ENCODE data around the gene ZNF502. TPM values are rescaled to one million over a fixed set of nuclear protein-coding genes. Genes with fewer than 3 reads are reported as not detected.
A peak's percentile ranks its signal among the peaks of the same experiment; 100 is the strongest.

The ZNF502 gene
- polyA plus RNA-seq, 2 donors, result 1.9 to 2.2 TPM

- H3K4me3 ChIP-seq (ENCODE audit: low read depth in 1 of 2, low read length in 2 of 2), result peak overlapping the region; percentile 60 to 92
- H3K4me1 ChIP-seq (ENCODE audit: control insufficient read depth in 2 of 2, insufficient read depth in 2 of 2, low read length in 1 of 2), result no peaks in the 10 kb centered on the region
- H3K27me3 ChIP-seq (ENCODE audit: control insufficient read depth in 1 of 2, insufficient read depth in 2 of 2, low read length in 2 of 2), result no peaks in the 10 kb centered on the region
- H3K9me3 ChIP-seq (ENCODE audit: control insufficient read depth in 2 of 2, insufficient read depth in 1 of 2, low read depth in 1 of 2, low read length in 1 of 2), result peaks cover 0 to 1% of the 10 kb centered on the region in 2 donors
- 2 to 3% methylated on average over 9 of the region's 9 CpGs for WGBS, 2 donors
- no peaks in the 10 kb centered on the region for H3K36me3 ChIP-seq (ENCODE audit: control insufficient read depth in 2 of 2, insufficient read depth in 2 of 2, low read length in 1 of 2)
- peak overlapping the region in 1 of 2 donors; percentile 44 for H3K27ac ChIP-seq (ENCODE audit: low read depth in 2 of 2, low read length in 1 of 2)
Measured at GRCh38 chr3:44762170-44762677, 49.8 kb downstream of the ZNF502 start.

GRCh38 chr3:44762690-44763089, 50.2 kb downstream of the ZNF502 start:
- 23 to 25% methylated on average over 5 of the region's 5 CpGs for WGBS, 2 donors
- Histone ChIP-seq H3K4me1 (ENCODE audit: control insufficient read depth in 2 of 2, insufficient read depth in 2 of 2, low read length in 1 of 2) (no peaks in the 10 kb centered on the region), H3K27ac (ENCODE audit: low read depth in 2 of 2, low read length in 1 of 2) (no peak overlapping the region), H3K4me3 (ENCODE audit: low read depth in 1 of 2, low read length in 2 of 2) (peak overlapping the region in 1 of 2 donors; percentile 92), H3K9me3 (ENCODE audit: control insufficient read depth in 2 of 2, insufficient read depth in 1 of 2, low read depth in 1 of 2, low read length in 1 of 2) (no peaks in the 10 kb centered on the region), H3K27me3 (ENCODE audit: control insufficient read depth in 1 of 2, insufficient read depth in 2 of 2, low read length in 2 of 2) (no peaks in the 10 kb centered on the region), H3K36me3 (ENCODE audit: control insufficient read depth in 2 of 2, insufficient read depth in 2 of 2, low read length in 1 of 2) (no peaks in the 10 kb centered on the region)

- Histone ChIP-seq H3K9me3 (ENCODE audit: control insufficient read depth in 2 of 2, insufficient read depth in 1 of 2, low read depth in 1 of 2, low read length in 1 of 2) (peaks cover 0 to 2% of the 10 kb centered on the region in 2 donors), H3K4me3 (ENCODE audit: low read depth in 1 of 2, low read length in 2 of 2) (no peak overlapping the region), H3K4me1 (ENCODE audit: control insufficient read depth in 2 of 2, insufficient read depth in 2 of 2, low read length in 1 of 2) (no peaks in the 10 kb centered on the region), H3K36me3 (ENCODE audit: control insufficient read depth in 2 of 2, insufficient read depth in 2 of 2, low read length in 1 of 2) (no peaks in the 10 kb centered on the region), H3K27ac (ENCODE audit: low read depth in 2 of 2, low read length in 1 of 2) (no peak overlapping the region), H3K27me3 (ENCODE audit: control insufficient read depth in 1 of 2, insufficient read depth in 2 of 2, low read length in 2 of 2) (no peaks in the 10 kb centered on the region)
Measured at GRCh38 chr3:44764248-44764647, 51.8 kb downstream of the ZNF502 start.

GRCh38 chr3:44771424-44772098, 59.1 kb downstream of the ZNF502 start:
- H3K9me3 ChIP-seq (ENCODE audit: control insufficient read depth in 2 of 2, insufficient read depth in 1 of 2, low read depth in 1 of 2, low read length in 1 of 2), result peaks cover 0 to 5% of the 10 kb centered on the region in 2 donors
- H3K4me3 ChIP-seq (ENCODE audit: low read depth in 1 of 2, low read length in 2 of 2), result no peak overlapping the region
- 94 to 98% methylated on average over 1 of the region's 1 CpG for WGBS, 2 donors
- H3K4me1 ChIP-seq (ENCODE audit: control insufficient read depth in 2 of 2, insufficient read depth in 2 of 2, low read length in 1 of 2), result no peaks in the 10 kb centered on the region
- H3K27me3 ChIP-seq (ENCODE audit: control insufficient read depth in 1 of 2, insufficient read depth in 2 of 2, low read length in 2 of 2), result no peaks in the 10 kb centered on the region
- H3K36me3 ChIP-seq (ENCODE audit: control insufficient read depth in 2 of 2, insufficient read depth in 2 of 2, low read length in 1 of 2), result no peaks in the 10 kb centered on the region
- H3K27ac ChIP-seq (ENCODE audit: low read depth in 2 of 2, low read length in 1 of 2), result no peak overlapping the region

GRCh38 chr3:44772099-44772442, 59.6 kb downstream of the ZNF502 start:
- no peaks in the 10 kb centered on the region for H3K36me3 ChIP-seq (ENCODE audit: control insufficient read depth in 2 of 2, insufficient read depth in 2 of 2, low read length in 1 of 2)
- WGBS, 2 donors, result 95 to 96% methylated on average over 1 of the region's 1 CpG
- no peak overlapping the region for H3K4me3 ChIP-seq (ENCODE audit: low read depth in 1 of 2, low read length in 2 of 2)
- H3K27ac ChIP-seq (ENCODE audit: low read depth in 2 of 2, low read length in 1 of 2), result no peak overlapping the region
- H3K4me1 ChIP-seq (ENCODE audit: control insufficient read depth in 2 of 2, insufficient read depth in 2 of 2, low read length in 1 of 2), result no peaks in the 10 kb centered on the region
- no peaks in the 10 kb centered on the region for H3K27me3 ChIP-seq (ENCODE audit: control insufficient read depth in 1 of 2, insufficient read depth in 2 of 2, low read length in 2 of 2)
- peaks cover 0 to 5% of the 10 kb centered on the region in 2 donors for H3K9me3 ChIP-seq (ENCODE audit: control insufficient read depth in 2 of 2, insufficient read depth in 1 of 2, low read depth in 1 of 2, low read length in 1 of 2)

Other genes starting within 250 kb of the ZNF502 start
- gene ZNF445, start 235.0 kb upstream of the ZNF502 start, polyA plus RNA-seq, result 1 to 10 TPM; 1.4 to 3.2 TPM
- gene ZKSCAN7, start 157.5 kb upstream of the ZNF502 start, polyA plus RNA-seq, result under 1 TPM; 0.56 to 0.81 TPM
- gene ZNF660, start 127.7 kb upstream of the ZNF502 start, polyA plus RNA-seq, result under 1 TPM; 0.28 to 0.31 TPM
- gene ZNF197, start 87.6 kb upstream of the ZNF502 start, polyA plus RNA-seq, result 1 to 10 TPM; 4.1 to 5.3 TPM
- 1 to 10 TPM; 2.8 to 4.7 TPM for gene ZNF35, start 63.9 kb upstream of the ZNF502 start, polyA plus RNA-seq
- gene ZNF501, start 17.0 kb downstream of the ZNF502 start, polyA plus RNA-seq, result under 1 TPM; 0.53 to 0.89 TPM
- gene KIAA1143, start 49.0 kb downstream of the ZNF502 start, polyA plus RNA-seq, result 1 to 10 TPM; 6.3 to 7.0 TPM
- 1 to 10 TPM; 4.2 to 4.3 TPM for gene KIF15, start 49.1 kb downstream of the ZNF502 start, polyA plus RNA-seq
- gene TMEM42, start 149.3 kb downstream of the ZNF502 start, polyA plus RNA-seq, result 10 to 100 TPM in 1 of 2 donors, 1 to 10 TPM in 1; 8.3 to 10.9 TPM
- gene TGM4, start 161.9 kb downstream of the ZNF502 start, polyA plus RNA-seq, result not detected